Cardiac muscle cell (in vitro differentiated cells and primary cell): ENCODE measurements around the gene PBXIP1. TPM values are rescaled to one million over a fixed set of nuclear protein-coding genes. Genes with fewer than 3 reads are reported as not detected.

Experiments
- DNase-seq, 2 donors: peaks; one replicate each; pipeline versions ENCODE4 v3.0.0 to v3.0.0-alpha.2; 2010 to 2017; ENCODE audit warnings: low read depth in 1 of 2, low spot score in 1 of 2
- H3K27ac ChIP-seq: fragments of 200-600 bp; sonication (generic); 2 replicates; pipeline ENCODE4 v1.5.1; 2016
- H3K27me3 ChIP-seq: fragments of 200-600 bp; sonication (generic); 2 replicates; pipeline ENCODE4 v1.6.0; 2016; ENCODE audit warnings: control low read depth
- H3K36me3 ChIP-seq: fragments of 200-600 bp; sonication (generic); 2 replicates; pipeline ENCODE4 v1.5.1; 2016; ENCODE audit warnings: control low read depth
- H3K4me1 ChIP-seq: fragments of 200-600 bp; sonication (generic); 2 replicates; pipeline ENCODE4 v1.8.1; 2017; ENCODE audit warnings: low read depth, mild to moderate bottlenecking, mixed run types
- H3K4me3 ChIP-seq: fragments of 200-600 bp; sonication (generic); 2 replicates; pipeline ENCODE4 v1.5.1; 2016; ENCODE audit warnings: mild to moderate bottlenecking
- H3K9me3 ChIP-seq: fragments of 200-600 bp; sonication (generic); 2 replicates; pipeline ENCODE4 v1.5.1; 2017; ENCODE audit warnings: low read depth, mild to moderate bottlenecking, control low read depth
- polyA plus RNA-seq: library from polyadenylated mRNA; unstranded; fragments of >200 nt; fragmentation: Nextera tagmentation; extraction: Ambion mirVana; gene quantifications from 2 replicates; pipeline ENCODE4 v1.2.1, GENCODE V29; 2016
- total RNA-seq: library from RNA; depleted of rRNA; stranded (reverse); fragments of >200 nt; gene quantifications from 2 replicates; pipeline ENCODE4 v1.2.3, GENCODE V29; 2016
- TF ChIP-seq, protein P1 (sequence below): IDR thresholded peaks from 2 replicates; pipeline ENCODE4 v1.5.1; 2012; ENCODE audit warnings: low read depth, mild to moderate bottlenecking, low read length

Gene PBXIP1
- total and polyA plus RNA-seq, 2 experiments from 2014 or later = 108 to 161 TPM

DNA sequence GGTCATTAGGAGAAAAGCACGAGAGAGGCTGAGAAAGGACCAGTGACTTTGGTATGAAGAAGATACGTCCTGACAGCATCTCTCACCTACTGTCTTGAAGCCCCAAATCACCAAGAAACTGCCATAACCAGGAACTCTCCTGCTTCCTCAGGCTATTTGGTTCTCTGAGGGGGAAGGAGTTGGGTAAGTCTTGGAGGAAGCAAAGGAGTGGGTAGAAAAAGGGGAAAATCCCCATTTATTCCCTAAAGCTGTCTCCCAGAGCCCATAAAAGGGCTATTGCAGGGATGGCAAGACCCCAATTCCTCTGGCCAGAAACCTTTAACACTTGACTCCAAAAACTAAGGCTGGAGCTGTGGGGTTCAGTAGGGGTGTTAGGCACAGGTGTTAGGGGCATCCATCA lies 2.1 kb upstream of the PBXIP1 start:
- no peak overlapping the region for H3K27ac ChIP-seq
- TF ChIP-seq, protein P1, sequence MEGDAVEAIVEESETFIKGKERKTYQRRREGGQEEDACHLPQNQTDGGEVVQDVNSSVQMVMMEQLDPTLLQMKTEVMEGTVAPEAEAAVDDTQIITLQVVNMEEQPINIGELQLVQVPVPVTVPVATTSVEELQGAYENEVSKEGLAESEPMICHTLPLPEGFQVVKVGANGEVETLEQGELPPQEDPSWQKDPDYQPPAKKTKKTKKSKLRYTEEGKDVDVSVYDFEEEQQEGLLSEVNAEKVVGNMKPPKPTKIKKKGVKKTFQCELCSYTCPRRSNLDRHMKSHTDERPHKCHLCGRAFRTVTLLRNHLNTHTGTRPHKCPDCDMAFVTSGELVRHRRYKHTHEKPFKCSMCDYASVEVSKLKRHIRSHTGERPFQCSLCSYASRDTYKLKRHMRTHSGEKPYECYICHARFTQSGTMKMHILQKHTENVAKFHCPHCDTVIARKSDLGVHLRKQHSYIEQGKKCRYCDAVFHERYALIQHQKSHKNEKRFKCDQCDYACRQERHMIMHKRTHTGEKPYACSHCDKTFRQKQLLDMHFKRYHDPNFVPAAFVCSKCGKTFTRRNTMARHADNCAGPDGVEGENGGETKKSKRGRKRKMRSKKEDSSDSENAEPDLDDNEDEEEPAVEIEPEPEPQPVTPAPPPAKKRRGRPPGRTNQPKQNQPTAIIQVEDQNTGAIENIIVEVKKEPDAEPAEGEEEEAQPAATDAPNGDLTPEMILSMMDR = no peak

DNA sequence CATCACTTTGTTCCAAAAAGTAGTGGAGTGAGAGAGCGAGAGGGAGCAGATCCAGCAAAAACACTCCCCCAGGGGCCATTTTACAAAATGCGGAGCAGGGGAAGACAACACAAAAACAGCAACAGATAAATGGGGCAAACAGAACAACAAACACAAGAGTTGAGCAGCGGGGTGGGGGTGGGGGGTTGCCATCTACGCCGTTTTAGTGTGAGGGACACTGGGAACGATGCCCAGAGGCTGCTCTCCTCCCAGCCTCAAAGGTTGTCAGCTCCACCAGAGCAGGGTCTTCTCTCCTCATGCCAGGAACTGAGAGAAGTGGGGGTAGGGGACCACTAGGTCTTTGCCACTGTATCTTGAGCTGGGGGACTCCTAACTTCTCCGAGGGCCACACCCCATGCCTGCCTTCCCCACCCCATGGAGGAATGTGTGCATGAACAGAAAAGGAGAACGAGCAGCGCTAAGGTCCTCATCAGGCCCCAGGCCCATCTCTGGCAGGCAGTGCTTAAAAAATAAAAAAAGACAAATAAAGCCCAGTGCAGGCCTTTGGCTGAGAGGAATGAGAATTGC lies 1.3 kb upstream of the PBXIP1 start:
- H3K27ac ChIP-seq = peak overlapping the region; percentile 94
- no peak overlapping the region for H3K4me3 ChIP-seq
- H3K27me3 ChIP-seq = no peaks in the 10 kb centered on the region
- H3K36me3 ChIP-seq = no peaks in the 10 kb centered on the region
- no peaks in the 10 kb centered on the region for H3K9me3 ChIP-seq
- DNase-seq = no peak
- TF ChIP-seq, protein P1 = no peak
- H3K4me1 ChIP-seq = peaks cover 43% of the 10 kb centered on the region

More for the DNA sequence above, 2.1 kb upstream of the PBXIP1 start:
- no peaks in the 10 kb centered on the region for H3K9me3 ChIP-seq
- no peak overlapping the region for H3K4me3 ChIP-seq
- DNase-seq = no peak
- peaks cover 40% of the 10 kb centered on the region for H3K4me1 ChIP-seq
- no peaks in the 10 kb centered on the region for H3K36me3 ChIP-seq
- no peaks in the 10 kb centered on the region for H3K27me3 ChIP-seq

DNA sequence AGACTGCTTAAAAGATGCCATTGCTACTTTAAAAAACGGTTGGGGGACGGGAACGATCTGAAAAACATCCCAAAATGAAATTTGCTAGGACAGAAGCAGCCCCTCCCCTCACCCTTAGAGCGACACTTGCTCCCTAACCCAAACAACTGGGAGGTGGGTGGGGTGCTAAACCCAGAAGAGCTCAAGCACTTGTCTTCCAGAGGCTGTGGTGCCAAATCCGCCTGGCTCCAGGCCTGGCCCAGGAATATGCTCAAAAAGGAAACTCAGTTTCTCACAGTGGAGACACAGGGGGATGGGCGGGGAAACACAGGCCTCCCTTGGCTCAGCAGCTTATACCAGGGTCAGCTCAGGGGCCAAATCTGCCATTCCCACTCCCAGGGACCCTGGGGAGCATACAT lies 644 bp upstream of the PBXIP1 start:
- Histone ChIP-seq H3K4me3 (peak overlapping the region; percentile 47), H3K4me1 (peaks cover 50% of the 10 kb centered on the region), H3K36me3 (no peaks in the 10 kb centered on the region), H3K27ac (peak overlapping the region; percentile 94), H3K9me3 (no peaks in the 10 kb centered on the region), H3K27me3 (no peaks in the 10 kb centered on the region)
- DNase-seq = no peak
- TF ChIP-seq, protein P1 = no peak

DNA sequence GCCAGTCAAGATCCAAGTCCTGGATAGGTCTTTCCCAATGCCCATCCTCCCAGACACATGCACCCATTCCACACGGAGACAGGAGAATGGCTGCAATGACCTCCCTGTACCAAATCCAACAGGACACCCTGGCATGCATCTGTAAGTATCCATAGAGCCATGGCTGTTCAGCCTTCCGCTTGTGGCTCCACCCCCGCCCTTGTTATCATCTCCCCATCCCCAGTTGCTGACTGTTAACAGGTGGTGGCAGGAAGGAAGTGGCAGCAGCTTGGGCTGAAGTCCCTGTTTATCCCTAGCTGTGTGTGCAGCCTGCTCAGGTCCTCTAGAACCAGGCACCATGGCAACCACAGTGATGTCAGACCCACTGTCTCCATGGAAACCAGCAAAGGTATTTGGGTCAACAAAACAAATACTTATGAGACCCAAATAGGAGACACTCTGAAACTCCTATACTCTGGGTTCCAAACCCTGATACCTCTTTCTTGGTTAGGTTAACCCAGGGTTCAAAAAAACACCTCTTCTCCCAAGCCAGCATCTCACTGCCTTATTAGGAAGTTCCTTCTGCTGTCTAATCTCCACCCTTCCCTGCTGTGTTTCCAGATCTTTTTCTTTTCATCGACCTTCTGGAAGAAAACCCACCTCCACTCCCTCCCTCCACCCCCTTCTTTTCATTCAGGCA lies 721 bp downstream of the PBXIP1 start:
- DNase-seq = peak; percentile 55 to 83
- peaks cover 45% of the 10 kb centered on the region for H3K4me1 ChIP-seq
- peak overlapping the region; percentile 47 for H3K4me3 ChIP-seq
- H3K27ac ChIP-seq = peak overlapping the region; percentile 94
- H3K27me3 ChIP-seq = no peaks in the 10 kb centered on the region
- TF ChIP-seq, protein P1 = no peak
- H3K9me3 ChIP-seq = no peaks in the 10 kb centered on the region
- H3K36me3 ChIP-seq = peaks cover 5% of the 10 kb centered on the region

DNA sequence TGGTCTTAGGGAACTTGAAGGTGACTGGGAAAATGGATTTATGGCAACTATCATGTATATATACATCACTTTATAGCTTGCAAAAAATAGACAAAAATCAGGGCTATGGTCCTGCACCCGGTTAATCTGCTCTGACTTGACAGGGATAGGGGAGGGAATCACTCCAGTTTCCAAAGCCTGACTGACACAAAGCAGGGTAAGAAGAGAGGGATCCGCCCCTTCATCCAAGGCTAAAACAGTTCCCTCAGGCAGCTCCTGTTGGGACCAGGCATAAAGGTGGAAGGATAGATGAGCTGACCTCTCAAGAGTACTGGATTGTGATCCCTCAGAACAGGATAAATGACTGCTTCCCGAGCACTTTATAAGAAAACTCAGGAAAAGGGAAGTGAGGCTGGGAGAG lies 1.4 kb downstream of the PBXIP1 start:
- no peaks in the 10 kb centered on the region for H3K27me3 ChIP-seq
- peaks cover 5% of the 10 kb centered on the region for H3K36me3 ChIP-seq
- H3K4me3 ChIP-seq = no peak overlapping the region
- H3K4me1 ChIP-seq = peaks cover 45% of the 10 kb centered on the region
- TF ChIP-seq, protein P1 = no peak
- H3K27ac ChIP-seq = peak overlapping the region; percentile 94
- DNase-seq = no peak
- H3K9me3 ChIP-seq = no peaks in the 10 kb centered on the region
